ENCODE results near the gene ZNF778.
"Not testable (repeated sequence)": the region's sequence is repeated elsewhere in the genome, so short reads cannot be mapped to it uniquely, and the experiment has no call there.

The ZNF778 gene

DNA sequence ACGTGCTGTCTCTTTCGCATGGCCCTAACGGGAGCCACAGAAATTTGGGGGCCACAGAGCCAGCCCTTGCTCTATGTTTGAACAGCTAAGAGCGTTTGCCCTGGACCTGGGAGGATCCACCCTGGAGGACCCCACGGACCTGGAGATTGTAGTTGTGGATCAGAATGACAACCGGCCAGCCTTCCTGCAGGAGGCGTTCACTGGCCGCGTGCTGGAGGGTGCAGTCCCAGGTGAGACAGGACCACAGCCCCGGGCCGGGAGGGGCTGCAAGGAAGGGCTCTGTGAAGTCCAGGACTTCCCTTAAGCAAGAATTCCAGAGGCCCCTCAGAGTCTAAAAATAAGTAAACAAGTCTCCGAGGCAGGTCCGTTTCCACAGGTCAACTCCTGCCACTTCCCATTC is 34.0 kb upstream of the ZNF778 start:
- H3K4me1 ChIP-seq (ENCODE audit: control insufficient read depth in 1 of 2, insufficient read depth in 2 of 2, low read length in 2 of 2), result no peaks in the 10 kb centered on the region
- peaks cover 0 to 4% of the 10 kb centered on the region in 2 donors for H3K27me3 ChIP-seq (ENCODE audit: control insufficient read depth in 1 of 2, insufficient read depth in 2 of 2, low read length in 2 of 2)
- H3K4me3 ChIP-seq (ENCODE audit: low read depth in 1 of 2, low read length in 2 of 2), result no peak overlapping the region
- H3K9ac ChIP-seq (ENCODE audit: low read depth in 1 of 2, low read length in 2 of 2), result no peak overlapping the region
- no peaks in the 10 kb centered on the region for H3K9me3 ChIP-seq (ENCODE audit: control insufficient read depth in 1 of 2, low read length in 2 of 2)
- H3K36me3 ChIP-seq (ENCODE audit: control insufficient read depth in 1 of 2, insufficient read depth in 2 of 2, low read length in 2 of 2), result no peaks in the 10 kb centered on the region
- H3K27ac ChIP-seq (ENCODE audit: low read depth, low read length), result no peak overlapping the region

DNA sequence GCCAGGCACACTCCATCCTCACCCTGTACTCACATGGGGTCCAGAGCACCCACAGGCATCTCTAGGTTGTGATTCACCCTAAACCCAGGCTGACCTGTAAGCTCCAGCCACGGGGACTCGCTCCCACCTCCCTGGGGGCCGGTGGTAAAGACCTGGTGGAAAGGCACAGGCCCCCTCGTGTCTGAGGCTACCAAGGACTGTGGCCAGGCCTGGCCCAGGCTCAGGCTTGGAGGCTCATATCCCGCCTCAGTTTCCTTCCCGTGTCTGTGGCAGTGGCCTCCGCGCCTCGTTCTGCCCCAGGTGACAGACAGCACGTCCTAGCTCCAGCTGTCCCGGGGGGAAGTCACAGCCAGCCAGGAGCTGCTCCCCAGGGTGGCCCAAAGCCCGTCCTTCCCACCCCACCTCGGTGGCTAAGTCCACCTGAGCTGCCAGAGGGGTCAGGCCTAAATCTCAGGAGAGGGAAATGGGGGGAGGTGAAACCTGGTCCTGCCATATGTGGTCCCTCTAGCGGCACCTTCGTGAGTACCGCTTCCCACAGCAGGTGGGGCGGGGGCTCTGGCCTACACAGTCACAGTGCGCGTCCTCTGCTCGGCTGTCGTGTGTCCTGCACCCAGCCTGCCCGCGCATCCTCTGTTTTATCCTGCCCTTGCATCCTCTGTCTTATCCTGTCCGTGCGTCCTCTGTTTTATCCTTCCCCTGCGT is 33.4 kb upstream of the ZNF778 start:
- Histone ChIP-seq H3K36me3 (ENCODE audit: control insufficient read depth in 1 of 2, insufficient read depth in 2 of 2, low read length in 2 of 2) (no peaks in the 10 kb centered on the region), H3K27me3 (ENCODE audit: control insufficient read depth in 1 of 2, insufficient read depth in 2 of 2, low read length in 2 of 2) (peaks cover 0 to 4% of the 10 kb centered on the region in 2 donors), H3K9ac (ENCODE audit: low read depth in 1 of 2, low read length in 2 of 2) (no peak overlapping the region)

GRCh38 chr16:89184677-89184932 is 32.9 kb upstream of the ZNF778 start:
- H3K27ac ChIP-seq (ENCODE audit: low read depth, low read length), result no peak overlapping the region
- H3K9ac ChIP-seq (ENCODE audit: low read depth in 1 of 2, low read length in 2 of 2), result no peak overlapping the region
- H3K36me3 ChIP-seq (ENCODE audit: control insufficient read depth in 1 of 2, insufficient read depth in 2 of 2, low read length in 2 of 2), result no peaks in the 10 kb centered on the region
- H3K4me1 ChIP-seq (ENCODE audit: control insufficient read depth in 1 of 2, insufficient read depth in 2 of 2, low read length in 2 of 2), result no peaks in the 10 kb centered on the region
- peaks cover 0 to 4% of the 10 kb centered on the region in 2 donors for H3K27me3 ChIP-seq (ENCODE audit: control insufficient read depth in 1 of 2, insufficient read depth in 2 of 2, low read length in 2 of 2)
- H3K4me3 ChIP-seq (ENCODE audit: low read depth in 1 of 2, low read length in 2 of 2), result no peak overlapping the region
- H3K9me3 ChIP-seq (ENCODE audit: control insufficient read depth in 1 of 2, low read length in 2 of 2), result no peaks in the 10 kb centered on the region

More for the DNA sequence above, 33.4 kb upstream of the ZNF778 start:
- no peak overlapping the region for H3K27ac ChIP-seq (ENCODE audit: low read depth, low read length)
- H3K9me3 ChIP-seq (ENCODE audit: control insufficient read depth in 1 of 2, low read length in 2 of 2), result no peaks in the 10 kb centered on the region
- H3K4me3 ChIP-seq (ENCODE audit: low read depth in 1 of 2, low read length in 2 of 2), result no peak overlapping the region
- no peaks in the 10 kb centered on the region for H3K4me1 ChIP-seq (ENCODE audit: control insufficient read depth in 1 of 2, insufficient read depth in 2 of 2, low read length in 2 of 2)

- Histone ChIP-seq H3K27ac (ENCODE audit: low read depth, low read length) (no peak overlapping the region), H3K36me3 (ENCODE audit: control insufficient read depth in 1 of 2, insufficient read depth in 2 of 2, low read length in 2 of 2) (no peaks in the 10 kb centered on the region), H3K27me3 (ENCODE audit: control insufficient read depth in 1 of 2, insufficient read depth in 2 of 2, low read length in 2 of 2) (peaks cover 0 to 4% of the 10 kb centered on the region in 2 donors), H3K9me3 (ENCODE audit: control insufficient read depth in 1 of 2, low read length in 2 of 2) (no peaks in the 10 kb centered on the region), H3K4me3 (ENCODE audit: low read depth in 1 of 2, low read length in 2 of 2) (no peak overlapping the region), H3K9ac (ENCODE audit: low read depth in 1 of 2, low read length in 2 of 2) (no peak overlapping the region), H3K4me1 (ENCODE audit: control insufficient read depth in 1 of 2, insufficient read depth in 2 of 2, low read length in 2 of 2) (no peaks in the 10 kb centered on the region)
Measured at GRCh38 chr16:89184933-89185794, 32.3 kb upstream of the ZNF778 start.

- H3K36me3 ChIP-seq (ENCODE audit: control insufficient read depth in 1 of 2, insufficient read depth in 2 of 2, low read length in 2 of 2); H3K9ac ChIP-seq (ENCODE audit: low read depth in 1 of 2, low read length in 2 of 2); H3K27me3 ChIP-seq (ENCODE audit: control insufficient read depth in 1 of 2, insufficient read depth in 2 of 2, low read length in 2 of 2): not testable (repeated sequence)
Measured at GRCh38 chr16:89185887-89186592, 31.5 kb upstream of the ZNF778 start.

GRCh38 chr16:89186593-89187031 is 30.9 kb upstream of the ZNF778 start:
- H3K27me3 ChIP-seq (ENCODE audit: control insufficient read depth in 1 of 2, insufficient read depth in 2 of 2, low read length in 2 of 2); H3K4me1 ChIP-seq (ENCODE audit: control insufficient read depth in 1 of 2, insufficient read depth in 2 of 2, low read length in 2 of 2); H3K9me3 ChIP-seq (ENCODE audit: control insufficient read depth in 1 of 2, low read length in 2 of 2); H3K36me3 ChIP-seq (ENCODE audit: control insufficient read depth in 1 of 2, insufficient read depth in 2 of 2, low read length in 2 of 2); H3K27ac ChIP-seq (ENCODE audit: low read depth, low read length); H3K9ac ChIP-seq (ENCODE audit: low read depth in 1 of 2, low read length in 2 of 2); H3K4me3 ChIP-seq (ENCODE audit: low read depth in 1 of 2, low read length in 2 of 2): not testable (repeated sequence)

More at GRCh38 chr16:89185887-89186592, 31.5 kb upstream of the ZNF778 start:
- H3K27ac ChIP-seq (ENCODE audit: low read depth, low read length); H3K9me3 ChIP-seq (ENCODE audit: control insufficient read depth in 1 of 2, low read length in 2 of 2); H3K4me3 ChIP-seq (ENCODE audit: low read depth in 1 of 2, low read length in 2 of 2); H3K4me1 ChIP-seq (ENCODE audit: control insufficient read depth in 1 of 2, insufficient read depth in 2 of 2, low read length in 2 of 2): not testable (repeated sequence)

DNA sequence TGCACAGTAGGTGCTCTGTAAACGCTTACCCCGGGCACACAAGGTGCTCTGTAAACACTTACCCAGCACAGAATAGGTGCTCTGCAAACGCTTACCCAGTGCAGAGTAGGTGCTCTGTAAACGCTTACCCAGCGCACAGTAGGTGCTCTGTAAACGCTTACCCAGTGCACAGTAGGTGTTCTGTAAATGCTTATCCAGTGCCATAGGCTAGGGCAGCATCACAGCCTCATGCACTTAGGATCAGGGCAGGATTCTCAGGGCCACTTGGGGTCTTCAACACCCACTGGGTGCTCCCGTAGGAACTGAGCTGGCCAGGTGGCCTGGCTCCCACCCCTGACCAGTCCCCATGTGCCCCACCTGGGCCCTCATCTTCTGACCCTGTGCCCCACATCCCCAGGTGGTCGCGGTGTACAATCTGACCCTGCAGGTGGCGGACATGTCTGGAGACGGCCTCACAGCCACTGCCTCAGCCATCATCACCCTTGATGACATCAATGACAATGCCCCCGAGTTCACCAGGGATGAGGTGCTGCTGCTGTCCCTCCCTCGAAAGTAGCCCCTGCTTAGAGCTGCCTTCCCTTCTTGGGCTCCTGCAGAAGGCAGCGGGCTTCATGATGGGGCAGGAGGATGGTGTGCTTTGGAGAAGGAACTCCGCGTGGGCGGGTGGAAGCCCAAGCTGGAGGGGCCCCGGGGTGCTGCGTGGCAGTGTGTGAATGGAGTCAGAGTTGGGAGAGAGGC is 30.3 kb upstream of the ZNF778 start:
- no peaks in the 10 kb centered on the region for H3K4me1 ChIP-seq (ENCODE audit: control insufficient read depth in 1 of 2, insufficient read depth in 2 of 2, low read length in 2 of 2)
- no peaks in the 10 kb centered on the region for H3K36me3 ChIP-seq (ENCODE audit: control insufficient read depth in 1 of 2, insufficient read depth in 2 of 2, low read length in 2 of 2)
- no peaks in the 10 kb centered on the region for H3K9me3 ChIP-seq (ENCODE audit: control insufficient read depth in 1 of 2, low read length in 2 of 2)
- no peak overlapping the region for H3K9ac ChIP-seq (ENCODE audit: low read depth in 1 of 2, low read length in 2 of 2)
- H3K27me3 ChIP-seq (ENCODE audit: control insufficient read depth in 1 of 2, insufficient read depth in 2 of 2, low read length in 2 of 2), result peaks cover 0 to 8% of the 10 kb centered on the region in 2 donors
- no peak overlapping the region for H3K27ac ChIP-seq (ENCODE audit: low read depth, low read length)
- H3K4me3 ChIP-seq (ENCODE audit: low read depth in 1 of 2, low read length in 2 of 2), result no peak overlapping the region

DNA sequence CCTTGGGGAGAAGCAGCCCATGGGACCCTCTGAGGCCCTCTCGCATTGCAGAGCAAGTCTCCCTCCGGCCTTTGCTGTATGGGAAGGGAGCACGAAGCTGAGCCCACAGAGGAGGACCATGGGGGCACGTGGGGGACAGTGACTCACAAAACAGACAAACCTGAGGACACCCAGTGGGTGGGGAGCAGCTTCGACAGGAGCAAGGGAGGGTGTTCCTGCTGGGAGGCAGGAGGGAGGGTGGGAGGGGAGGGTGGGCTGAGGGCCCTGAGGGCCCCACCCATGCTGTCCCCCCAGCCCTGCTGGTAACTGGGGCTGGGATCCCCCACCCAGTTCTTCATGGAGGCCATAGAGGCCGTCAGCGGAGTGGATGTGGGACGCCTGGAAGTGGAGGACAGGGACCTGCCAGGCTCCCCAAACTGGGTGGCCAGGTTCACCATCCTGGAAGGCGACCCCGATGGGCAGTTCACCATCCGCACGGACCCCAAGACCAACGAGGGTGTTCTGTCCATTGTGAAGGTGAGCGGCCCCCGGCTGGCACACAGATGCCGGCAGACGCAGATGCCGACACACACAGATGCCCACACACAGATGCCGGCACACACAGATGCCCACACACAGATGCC is 29.6 kb upstream of the ZNF778 start:
- H3K4me3 ChIP-seq (ENCODE audit: low read depth in 1 of 2, low read length in 2 of 2), result no peak overlapping the region
- H3K4me1 ChIP-seq (ENCODE audit: control insufficient read depth in 1 of 2, insufficient read depth in 2 of 2, low read length in 2 of 2), result no peaks in the 10 kb centered on the region
- H3K9me3 ChIP-seq (ENCODE audit: control insufficient read depth in 1 of 2, low read length in 2 of 2), result no peaks in the 10 kb centered on the region
- H3K9ac ChIP-seq (ENCODE audit: low read depth in 1 of 2, low read length in 2 of 2), result no peak overlapping the region
- H3K27ac ChIP-seq (ENCODE audit: low read depth, low read length), result no peak overlapping the region
- peaks cover 0 to 8% of the 10 kb centered on the region in 2 donors for H3K27me3 ChIP-seq (ENCODE audit: control insufficient read depth in 1 of 2, insufficient read depth in 2 of 2, low read length in 2 of 2)
- no peaks in the 10 kb centered on the region for H3K36me3 ChIP-seq (ENCODE audit: control insufficient read depth in 1 of 2, insufficient read depth in 2 of 2, low read length in 2 of 2)

- not testable (repeated sequence) for H3K9ac ChIP-seq (ENCODE audit: low read depth in 1 of 2, low read length in 2 of 2); H3K27me3 ChIP-seq (ENCODE audit: control insufficient read depth in 1 of 2, insufficient read depth in 2 of 2, low read length in 2 of 2); H3K9me3 ChIP-seq (ENCODE audit: control insufficient read depth in 1 of 2, low read length in 2 of 2); H3K36me3 ChIP-seq (ENCODE audit: control insufficient read depth in 1 of 2, insufficient read depth in 2 of 2, low read length in 2 of 2); H3K4me1 ChIP-seq (ENCODE audit: control insufficient read depth in 1 of 2, insufficient read depth in 2 of 2, low read length in 2 of 2); H3K4me3 ChIP-seq (ENCODE audit: low read depth in 1 of 2, low read length in 2 of 2); H3K27ac ChIP-seq (ENCODE audit: low read depth, low read length)
Measured at GRCh38 chr16:89188471-89189357, 28.8 kb upstream of the ZNF778 start.
